Globus pallidus (tissue), 1 donor: ENCODE results near the gene CCDC88C.

Experiments used
- DNase-seq: peaks from one replicate; pipeline ENCODE4 v3.0.0-alpha.2; 2015; ENCODE audit warnings: low spot score

CCDC88C gene

GRCh38 chr14:91330096-91330696 is 87.4 kb downstream of the CCDC88C start:
- DNase-seq = no peak

GRCh38 chr14:91329486-91330014 is 88.1 kb downstream of the CCDC88C start:
- DNase-seq = no peak

DNA sequence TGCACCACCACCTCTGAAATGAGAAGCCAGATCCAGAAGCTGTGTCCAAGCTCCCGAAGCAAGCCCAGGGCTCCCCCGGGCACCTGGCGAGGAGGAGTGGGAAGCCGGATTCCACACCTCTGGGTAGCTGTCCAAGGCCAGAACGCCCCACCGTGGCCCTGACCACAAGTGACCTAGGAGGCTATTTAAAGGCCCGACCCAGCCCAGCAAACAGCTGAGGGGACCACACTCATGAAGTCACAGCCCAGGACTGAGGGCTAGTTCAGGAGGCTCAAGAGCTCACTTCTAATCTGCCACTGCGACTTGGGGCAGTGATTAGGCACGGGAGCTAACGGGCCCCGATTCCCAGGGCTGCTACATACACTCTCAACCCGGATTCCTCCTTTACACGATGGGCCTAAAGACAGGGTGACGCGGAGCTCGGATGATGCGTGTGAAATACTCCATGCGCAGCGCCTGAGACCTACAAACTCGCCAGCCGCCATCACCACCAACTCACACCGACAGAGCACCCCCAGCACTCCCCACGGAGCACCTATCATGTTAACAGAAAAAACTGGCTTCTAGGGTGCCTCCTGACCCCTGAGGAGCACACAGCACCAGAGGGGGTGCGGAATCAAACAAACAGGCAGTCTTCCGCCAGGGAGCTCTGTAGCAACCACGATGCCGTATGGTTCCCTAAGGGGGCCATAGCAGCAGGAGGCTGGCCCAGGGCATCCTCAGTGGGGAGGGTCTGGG is 89.1 kb downstream of the CCDC88C start:
- no peak for DNase-seq

DNA sequence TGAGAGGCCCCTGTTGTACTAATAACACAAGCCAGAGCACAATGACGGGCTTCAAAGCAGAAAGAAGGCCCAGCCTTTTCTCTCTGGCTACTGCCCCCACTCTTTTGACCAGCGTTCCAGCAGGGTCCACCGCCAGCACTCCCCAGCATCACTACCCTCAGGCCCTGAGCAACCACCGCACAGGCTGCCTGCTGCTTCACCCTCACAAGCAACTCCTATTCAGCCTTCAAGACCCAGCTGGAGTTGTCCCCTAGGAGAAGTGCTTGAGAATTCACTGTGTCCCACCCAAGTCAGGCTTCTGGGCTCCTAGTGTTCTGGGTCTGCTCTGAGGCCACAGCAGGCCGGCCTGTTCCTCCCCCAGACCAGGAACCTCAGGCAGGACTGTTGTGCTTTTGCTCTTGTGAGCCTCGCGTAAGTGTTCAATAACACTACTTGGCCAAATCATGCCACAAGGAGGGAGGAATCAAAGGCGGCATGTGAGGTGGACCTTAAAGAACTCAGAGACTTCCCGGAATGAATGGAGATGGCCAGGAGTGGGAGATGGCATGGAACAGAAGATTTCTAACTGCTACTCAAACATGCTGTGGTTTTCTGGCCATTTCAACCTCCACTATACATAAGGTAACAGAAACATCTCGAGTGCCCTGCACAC is 89.8 kb downstream of the CCDC88C start:
- DNase-seq = no peak

- DNase-seq = no peak
Observed at GRCh38 chr14:91327250-91327595, 90.4 kb downstream of the CCDC88C start.

- no peak for DNase-seq
Observed at GRCh38 chr14:91326514-91327249, 90.9 kb downstream of the CCDC88C start.

- no peak for DNase-seq
Observed at GRCh38 chr14:91324606-91325575, 92.7 kb downstream of the CCDC88C start.

DNA sequence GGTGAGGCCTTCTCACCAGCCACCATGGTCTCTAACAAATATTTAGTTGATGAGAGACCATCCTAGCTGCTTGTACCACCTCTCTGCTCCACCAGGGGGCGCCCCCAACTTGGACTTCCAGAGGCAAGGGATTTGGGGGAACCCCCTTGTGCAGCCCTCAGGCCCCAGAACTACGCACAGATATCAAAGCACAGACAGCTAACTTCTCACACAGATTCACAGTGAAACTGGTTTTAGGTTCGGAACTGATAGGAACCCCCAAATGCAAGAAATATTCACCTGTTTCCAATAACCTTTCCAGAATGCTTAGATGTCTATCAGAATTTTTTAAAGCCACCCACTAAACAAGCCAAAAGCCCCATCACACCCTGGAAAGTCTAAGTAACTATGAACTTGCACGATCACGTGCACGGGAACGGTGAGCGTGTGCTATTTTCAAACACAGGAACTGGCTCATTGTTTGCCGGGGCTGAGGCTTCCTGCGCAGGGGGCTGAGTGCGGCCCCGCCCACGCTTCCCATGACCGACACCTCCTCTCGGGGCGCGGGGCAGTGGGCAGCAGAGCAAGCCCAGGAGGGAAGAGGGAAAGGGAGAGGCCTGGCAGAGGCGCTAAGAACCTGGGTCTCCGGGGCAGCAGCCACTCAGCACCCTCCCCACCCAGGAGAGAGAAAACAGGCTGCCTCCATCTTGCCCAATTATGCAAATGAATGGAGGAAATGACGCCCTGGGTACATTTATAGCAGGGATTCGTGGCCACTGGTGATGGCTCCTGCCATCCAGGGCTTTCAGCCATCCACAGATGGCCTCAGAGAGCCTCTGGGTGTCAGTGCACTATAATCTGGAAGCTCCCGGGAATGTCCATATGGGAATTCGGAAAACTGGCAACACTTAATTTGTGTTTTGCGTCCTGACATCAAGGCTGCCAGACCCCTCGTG is 93.7 kb downstream of the CCDC88C start:
- DNase-seq = peak; percentile 65

DNA sequence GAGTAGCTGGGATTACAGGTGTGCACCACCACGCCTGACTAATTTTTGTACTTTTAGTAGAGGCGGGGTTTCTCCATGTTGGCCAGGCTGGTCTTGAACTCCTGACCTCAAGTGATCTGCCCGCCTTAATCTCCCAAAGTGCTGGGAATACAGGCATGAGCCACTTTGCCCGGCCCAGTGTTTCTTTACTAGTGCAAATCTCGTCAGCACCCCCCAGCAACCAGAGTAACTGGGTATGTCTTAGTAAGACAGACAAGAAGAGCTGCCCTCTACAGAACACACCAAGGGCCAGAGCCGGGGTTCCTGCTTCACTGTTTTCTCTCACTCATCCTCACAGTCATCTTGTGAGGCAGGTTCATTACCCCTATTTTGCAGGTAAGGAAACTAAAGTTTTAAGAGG is 94.6 kb downstream of the CCDC88C start:
- no peak for DNase-seq

DNA sequence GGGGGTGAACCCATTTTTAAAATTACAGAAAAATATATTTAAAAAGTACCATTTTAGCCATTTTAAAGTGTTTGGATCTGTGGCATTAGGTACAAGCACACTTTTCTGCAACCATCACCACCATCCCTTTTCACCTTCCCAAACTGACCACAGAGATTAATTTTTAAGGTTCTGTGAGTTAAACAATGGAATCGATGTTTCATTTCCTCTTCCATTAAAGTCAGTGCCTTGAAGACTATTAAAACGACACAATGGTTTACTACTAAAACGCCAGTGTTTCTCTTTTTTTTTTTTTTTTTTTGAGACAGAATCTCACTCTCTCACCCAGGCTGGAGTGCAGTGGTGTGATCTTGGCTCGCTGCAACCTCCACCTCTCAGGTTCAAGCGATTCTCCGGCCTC is 95.0 kb downstream of the CCDC88C start:
- DNase-seq = no peak

GRCh38 chr14:91321131-91321530 is 96.5 kb downstream of the CCDC88C start:
- DNase-seq = no peak

GRCh38 chr14:91320266-91320665 is 97.4 kb downstream of the CCDC88C start:
- DNase-seq = no peak

- no peak for DNase-seq
Observed at GRCh38 chr14:91318911-91319310, 98.7 kb downstream of the CCDC88C start.

GRCh38 chr14:91317381-91318308 is 100.0 kb downstream of the CCDC88C start:
- no peak for DNase-seq

- DNase-seq = no peak
Observed at GRCh38 chr14:91316761-91317160, 100.9 kb downstream of the CCDC88C start.

GRCh38 chr14:91315844-91316267 is 101.8 kb downstream of the CCDC88C start:
- DNase-seq = no peak

DNA sequence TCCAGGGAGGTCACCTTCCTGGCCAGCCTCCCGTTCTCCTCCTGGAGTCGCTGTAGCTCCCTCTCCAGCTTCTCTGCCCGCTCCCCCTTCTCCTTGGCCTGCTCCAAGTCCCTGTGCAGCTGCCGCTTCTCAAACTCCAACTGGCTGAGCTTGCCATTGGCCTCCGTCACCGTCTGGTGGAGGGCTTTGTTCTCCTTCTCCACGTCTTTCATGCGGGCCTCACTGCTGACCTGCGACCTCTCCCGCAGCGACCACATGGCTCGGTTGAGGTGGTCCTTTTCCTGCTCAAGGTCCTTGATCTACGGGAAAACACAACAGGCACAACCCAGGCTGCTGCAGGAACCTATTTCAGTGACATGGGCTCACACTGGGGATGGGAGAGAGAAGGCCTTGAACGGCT is 103.8 kb downstream of the CCDC88C start:
- DNase-seq = no peak

GRCh38 chr14:91313154-91313850 is 104.3 kb downstream of the CCDC88C start:
- no peak for DNase-seq
